K562 (cell line): ENCODE measurements around the gene SULT1B1. TPM values are rescaled to one million over a fixed set of nuclear protein-coding genes. Genes with fewer than 3 reads are reported as not detected.

ENCODE experiments used
- NBN ChIP-seq: fragments of 450-650 bp; IDR thresholded peaks from 2 replicates; pipeline ENCODE4 v1.6.1; 2016; ENCODE audit warnings: low read depth, mild to moderate bottlenecking
- RAD51 ChIP-seq: fragments of 450-650 bp; IDR thresholded peaks from 2 replicates; pipeline ENCODE4 v1.7.1; 2016; ENCODE audit warnings: low read depth, mild to moderate bottlenecking, borderline replicate concordance
- RBM25 ChIP-seq: fragments of 200-400 bp; formaldehyde crosslinking; IDR thresholded peaks from 2 replicates; pipeline ENCODE4 v1.6.1; 2018; ENCODE audit warnings: low read length, low read depth, moderate library complexity; ENCODE audit not compliant: severe bottlenecking
- XRCC4 ChIP-seq: IDR thresholded peaks from one replicate; pipeline ENCODE4 v1.6.1; 2011; ENCODE audit not compliant: insufficient read depth, insufficient read length; ENCODE audit errors: extremely low read depth
- ZFX ChIP-seq: sonication (generic); formaldehyde crosslinking; IDR thresholded peaks from 2 replicates; pipeline ENCODE4 v1.8.0; 2022; ENCODE audit warnings: mild to moderate bottlenecking, missing genetic modification reagents, moderate library complexity
- ZNF232 ChIP-seq: sonication (generic); formaldehyde crosslinking; IDR thresholded peaks from 2 replicates; pipeline ENCODE4 v1.8.0; 2022; ENCODE audit warnings: mild to moderate bottlenecking, missing genetic modification reagents
- ZNF57 ChIP-seq: fragments of 450-650 bp; formaldehyde crosslinking; IDR thresholded peaks from 2 replicates; pipeline ENCODE4 v1.4.0; 2020; ENCODE audit warnings: mild to moderate bottlenecking, moderate library complexity
- ZSCAN29 ChIP-seq: fragments of 450-650 bp; IDR thresholded peaks from 2 replicates; pipeline ENCODE4 v1.6.1; 2017
- polyA plus RNA-seq, 8 experiments: library from polyadenylated mRNA; depleted of rRNA in 4 of 8; stranded (reverse) in 5 of 8; unstranded in 3 of 8; fragments of >200 nt; fragmentation: Nextera tagmentation in 2 of 8; fragmentation: Illumina TruSeq in 1 of 8; extraction: Ambion mirVana in 2 of 8; extraction: Trizol in 1 of 8; gene quantifications; 2 replicates each; pipeline versions ENCODE4 v1.2.1 to v1.2.3, GENCODE V29; 2011 to 2014; ENCODE audit warnings: inconsistent platforms in 1 of 8, missing spikeins in 1 of 8
- total RNA-seq, 7 experiments: library from RNA; depleted of rRNA in 6 of 7; stranded (reverse); fragments of >200 nt in 6 of 7; fragmentation: Illumina TruSeq in 2 of 7; extraction: Trizol in 2 of 7; gene quantifications; 2 replicates each; pipeline versions ENCODE4 v1.2.1 to v1.2.3, GENCODE V29; 2011 to 2021; ENCODE audit warnings: low replicate concordance in 1 of 7
- TF ChIP-seq, protein P1 (sequence below): fragments of 450-650 bp; IDR thresholded peaks from 2 replicates; pipeline ENCODE4 v1.6.1; 2017; ENCODE audit warnings: antibody characterized with exemption
- TF ChIP-seq, protein P2 (sequence below): sonication (generic); formaldehyde crosslinking; IDR thresholded peaks from 2 replicates; pipeline ENCODE4 v1.8.0; 2022; ENCODE audit warnings: mild to moderate bottlenecking, missing genetic modification reagents

SULT1B1 gene
- total and polyA plus RNA-seq, 9 of the 15 experiments (the other 6 are each of a cell fraction or from before 2014, with no cell fraction given), result under 0.01 TPM; not detected in 8

DNA sequence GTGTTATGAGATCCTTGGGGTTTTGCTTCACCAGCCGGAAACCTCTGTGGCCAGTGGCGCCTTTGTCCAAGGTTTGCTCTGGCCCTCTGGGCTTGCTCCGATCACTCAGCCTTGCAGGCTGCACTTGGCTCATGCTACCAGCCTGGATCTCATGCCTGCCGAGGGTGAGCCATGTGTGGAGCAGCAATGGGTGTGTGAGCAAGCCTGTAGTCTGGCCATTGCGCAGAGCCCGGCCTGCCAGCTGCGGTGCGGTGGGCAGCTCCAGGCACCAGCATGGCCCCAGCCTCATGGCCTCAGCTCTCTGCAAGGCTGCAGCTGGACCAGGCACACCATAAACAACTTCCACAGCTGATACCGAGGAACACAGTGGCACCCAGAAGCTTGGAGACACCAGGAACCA, 17.8 kb downstream of the SULT1B1 start (continued):
- TF ChIP-seq, protein P1, sequence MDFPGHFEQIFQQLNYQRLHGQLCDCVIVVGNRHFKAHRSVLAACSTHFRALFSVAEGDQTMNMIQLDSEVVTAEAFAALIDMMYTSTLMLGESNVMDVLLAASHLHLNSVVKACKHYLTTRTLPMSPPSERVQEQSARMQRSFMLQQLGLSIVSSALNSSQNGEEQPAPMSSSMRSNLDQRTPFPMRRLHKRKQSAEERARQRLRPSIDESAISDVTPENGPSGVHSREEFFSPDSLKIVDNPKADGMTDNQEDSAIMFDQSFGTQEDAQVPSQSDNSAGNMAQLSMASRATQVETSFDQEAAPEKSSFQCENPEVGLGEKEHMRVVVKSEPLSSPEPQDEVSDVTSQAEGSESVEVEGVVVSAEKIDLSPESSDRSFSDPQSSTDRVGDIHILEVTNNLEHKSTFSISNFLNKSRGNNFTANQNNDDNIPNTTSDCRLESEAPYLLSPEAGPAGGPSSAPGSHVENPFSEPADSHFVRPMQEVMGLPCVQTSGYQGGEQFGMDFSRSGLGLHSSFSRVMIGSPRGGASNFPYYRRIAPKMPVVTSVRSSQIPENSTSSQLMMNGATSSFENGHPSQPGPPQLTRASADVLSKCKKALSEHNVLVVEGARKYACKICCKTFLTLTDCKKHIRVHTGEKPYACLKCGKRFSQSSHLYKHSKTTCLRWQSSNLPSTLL, result no peak
- TF ChIP-seq RBM25 (no peak), ZSCAN29 (no peak), ZNF57 (CRISPR knock-in tag) (no peak), XRCC4 (no peak), RAD51 (no peak), ZNF232 (no peak), ZFX (CRISPR knock-in tag) (no peak), NBN (no peak)
- TF ChIP-seq, protein P2, sequence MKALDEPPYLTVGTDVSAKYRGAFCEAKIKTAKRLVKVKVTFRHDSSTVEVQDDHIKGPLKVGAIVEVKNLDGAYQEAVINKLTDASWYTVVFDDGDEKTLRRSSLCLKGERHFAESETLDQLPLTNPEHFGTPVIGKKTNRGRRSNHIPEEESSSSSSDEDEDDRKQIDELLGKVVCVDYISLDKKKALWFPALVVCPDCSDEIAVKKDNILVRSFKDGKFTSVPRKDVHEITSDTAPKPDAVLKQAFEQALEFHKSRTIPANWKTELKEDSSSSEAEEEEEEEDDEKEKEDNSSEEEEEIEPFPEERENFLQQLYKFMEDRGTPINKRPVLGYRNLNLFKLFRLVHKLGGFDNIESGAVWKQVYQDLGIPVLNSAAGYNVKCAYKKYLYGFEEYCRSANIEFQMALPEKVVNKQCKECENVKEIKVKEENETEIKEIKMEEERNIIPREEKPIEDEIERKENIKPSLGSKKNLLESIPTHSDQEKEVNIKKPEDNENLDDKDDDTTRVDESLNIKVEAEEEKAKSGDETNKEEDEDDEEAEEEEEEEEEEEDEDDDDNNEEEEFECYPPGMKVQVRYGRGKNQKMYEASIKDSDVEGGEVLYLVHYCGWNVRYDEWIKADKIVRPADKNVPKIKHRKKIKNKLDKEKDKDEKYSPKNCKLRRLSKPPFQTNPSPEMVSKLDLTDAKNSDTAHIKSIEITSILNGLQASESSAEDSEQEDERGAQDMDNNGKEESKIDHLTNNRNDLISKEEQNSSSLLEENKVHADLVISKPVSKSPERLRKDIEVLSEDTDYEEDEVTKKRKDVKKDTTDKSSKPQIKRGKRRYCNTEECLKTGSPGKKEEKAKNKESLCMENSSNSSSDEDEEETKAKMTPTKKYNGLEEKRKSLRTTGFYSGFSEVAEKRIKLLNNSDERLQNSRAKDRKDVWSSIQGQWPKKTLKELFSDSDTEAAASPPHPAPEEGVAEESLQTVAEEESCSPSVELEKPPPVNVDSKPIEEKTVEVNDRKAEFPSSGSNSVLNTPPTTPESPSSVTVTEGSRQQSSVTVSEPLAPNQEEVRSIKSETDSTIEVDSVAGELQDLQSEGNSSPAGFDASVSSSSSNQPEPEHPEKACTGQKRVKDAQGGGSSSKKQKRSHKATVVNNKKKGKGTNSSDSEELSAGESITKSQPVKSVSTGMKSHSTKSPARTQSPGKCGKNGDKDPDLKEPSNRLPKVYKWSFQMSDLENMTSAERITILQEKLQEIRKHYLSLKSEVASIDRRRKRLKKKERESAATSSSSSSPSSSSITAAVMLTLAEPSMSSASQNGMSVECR (CRISPR knock-in tag), result no peak
